Right lobe of liver (tissue), 4 donors: ENCODE results near the gene DSCAM.

Experiments used
- POLR2A ChIP-seq: fragments of 450-650 bp; IDR thresholded peaks from one replicate; pipeline ENCODE4 v1.6.1; 2017; ENCODE audit warnings: antibody characterized with exemption, mild to moderate bottlenecking
- TF ChIP-seq, protein P1 (sequence below), 4 donors: fragments of 200-600 bp in 3 of 4; fragments of 450-650 bp in 1 of 4; IDR thresholded peaks; one replicate each; pipeline versions ENCODE4 v1.5.1 to v1.8.0; 2016 to 2022; ENCODE audit warnings: antibody characterized with exemption in 4 of 4, mild to moderate bottlenecking in 2 of 4
- donor health status: DM: no; HTN: no; CAD: no.
- donor health status: DM: no; HTN: no; CAD: no.
- donor health status: DM: no; HTN: yes; CAD: no.

DNA sequence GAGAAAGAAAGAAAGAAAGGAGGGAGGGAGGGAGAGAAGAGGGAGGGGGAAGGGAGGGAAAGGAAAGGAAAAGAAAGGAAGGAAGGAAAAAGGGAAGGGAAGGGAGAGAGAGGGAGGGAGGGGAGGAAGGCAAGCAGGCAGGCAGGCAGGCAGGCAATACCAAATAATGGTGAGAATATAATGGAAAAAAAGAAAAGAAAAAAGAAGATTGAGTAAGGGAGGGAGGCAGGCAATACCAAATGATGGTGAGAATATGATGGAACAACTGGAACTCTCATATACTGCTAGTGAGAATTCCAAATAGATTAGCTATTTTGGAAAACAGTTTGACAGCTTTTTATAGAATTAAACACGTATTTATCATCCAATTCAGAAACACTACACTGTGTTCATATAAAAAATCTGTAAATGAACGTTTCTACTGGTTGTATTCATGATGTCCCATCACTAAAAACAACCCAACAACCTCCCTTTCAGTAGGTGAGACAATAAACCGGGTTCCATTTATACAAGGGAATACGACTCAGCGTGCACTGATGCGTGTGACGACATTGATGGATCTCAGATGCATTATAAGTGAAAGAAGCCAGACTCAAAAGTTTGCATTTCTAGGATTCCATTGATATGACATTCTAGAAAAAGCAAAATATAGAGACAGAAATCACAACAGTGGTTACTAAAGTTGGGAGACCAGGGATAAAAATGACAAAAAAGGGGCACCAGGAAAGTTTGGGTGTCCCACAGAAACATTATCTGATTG lies 226.4 kb downstream of the DSCAM start:
- TF ChIP-seq, protein P1, sequence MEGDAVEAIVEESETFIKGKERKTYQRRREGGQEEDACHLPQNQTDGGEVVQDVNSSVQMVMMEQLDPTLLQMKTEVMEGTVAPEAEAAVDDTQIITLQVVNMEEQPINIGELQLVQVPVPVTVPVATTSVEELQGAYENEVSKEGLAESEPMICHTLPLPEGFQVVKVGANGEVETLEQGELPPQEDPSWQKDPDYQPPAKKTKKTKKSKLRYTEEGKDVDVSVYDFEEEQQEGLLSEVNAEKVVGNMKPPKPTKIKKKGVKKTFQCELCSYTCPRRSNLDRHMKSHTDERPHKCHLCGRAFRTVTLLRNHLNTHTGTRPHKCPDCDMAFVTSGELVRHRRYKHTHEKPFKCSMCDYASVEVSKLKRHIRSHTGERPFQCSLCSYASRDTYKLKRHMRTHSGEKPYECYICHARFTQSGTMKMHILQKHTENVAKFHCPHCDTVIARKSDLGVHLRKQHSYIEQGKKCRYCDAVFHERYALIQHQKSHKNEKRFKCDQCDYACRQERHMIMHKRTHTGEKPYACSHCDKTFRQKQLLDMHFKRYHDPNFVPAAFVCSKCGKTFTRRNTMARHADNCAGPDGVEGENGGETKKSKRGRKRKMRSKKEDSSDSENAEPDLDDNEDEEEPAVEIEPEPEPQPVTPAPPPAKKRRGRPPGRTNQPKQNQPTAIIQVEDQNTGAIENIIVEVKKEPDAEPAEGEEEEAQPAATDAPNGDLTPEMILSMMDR (IDR thresholded peaks at IDR 0.05), result no peak
- TF ChIP-seq POLR2A, result no peak
